Neural crest cell (in vitro differentiated cells): Measurements from ENCODE around the gene CYBA. TPM values are rescaled to one million over a fixed set of nuclear protein-coding genes. Genes with fewer than 3 reads are reported as not detected.

Experiments
- DNase-seq: peaks from one replicate; pipeline ENCODE4 v3.0.0; 2021; ENCODE audit warnings: low read depth, mixed read lengths, low spot score
- H3K27ac Mint-ChIP-seq: one replicate; pipeline ENCODE4 v1.8.0; 2021; ENCODE audit warnings: mild to moderate bottlenecking, mixed read lengths; ENCODE audit not compliant: unreplicated experiment
- H3K27me3 Mint-ChIP-seq: 2 replicates; pipeline ENCODE4 v1.8.0; 2021; ENCODE audit warnings: low read depth, mild to moderate bottlenecking, mixed read lengths
- H3K36me3 Mint-ChIP-seq: 2 replicates; pipeline ENCODE4 v1.8.0; 2021; ENCODE audit warnings: low read depth, mild to moderate bottlenecking, mixed read lengths
- H3K4me1 Mint-ChIP-seq: 2 replicates; pipeline ENCODE4 v1.8.0; 2021; ENCODE audit warnings: mixed read lengths
- H3K4me3 Mint-ChIP-seq: one replicate; pipeline ENCODE4 v1.8.0; 2021; ENCODE audit warnings: mild to moderate bottlenecking, mixed read lengths
- H3K9me3 Mint-ChIP-seq: 2 replicates; pipeline ENCODE4 v1.8.0; 2021; ENCODE audit warnings: mixed read lengths
- CTCF ChIP-seq: fragments of 200-600 bp; sonication (generic); conservative IDR thresholded peaks from 2 replicates; pipeline ENCODE4 v1.5.0; 2021; ENCODE audit warnings: antibody characterized with exemption, mild to moderate bottlenecking
- total RNA-seq: library from RNA; stranded (reverse); gene quantifications from 2 replicates; pipeline ENCODE4 v1.2.1, GENCODE V29; 2021

Gene CYBA
- total RNA-seq, 1 donor from 2014 or later, result 22.3 TPM

DNA sequence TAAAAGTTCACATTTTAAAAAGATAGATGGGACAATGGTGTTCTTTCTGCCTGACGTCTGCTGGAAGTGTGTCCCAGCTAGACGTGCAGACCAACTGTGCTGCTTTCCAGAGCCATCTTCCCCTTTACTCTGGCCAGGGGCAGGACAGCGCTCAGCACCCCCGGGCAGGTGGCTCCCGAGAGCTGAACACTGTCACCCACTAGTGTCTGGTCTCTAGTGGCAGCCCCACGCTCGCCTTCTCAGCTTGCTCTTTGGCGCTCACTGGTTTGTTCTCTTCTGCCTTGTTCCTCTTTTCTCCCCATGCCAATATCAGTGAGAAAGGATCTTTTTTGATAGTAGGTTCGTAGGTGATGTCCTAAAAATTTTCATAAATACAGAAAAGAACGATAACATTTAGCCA lies 54.9 kb downstream of the CYBA start:
- Mint-ChIP-seq H3K36me3 (peaks cover 11% of the 10 kb centered on the region), H3K9me3 (no peaks in the 10 kb centered on the region), H3K4me3 (no peak overlapping the region), H3K4me1 (peaks cover 26% of the 10 kb centered on the region), H3K27ac (no peak overlapping the region), H3K27me3 (no peaks in the 10 kb centered on the region)
- DNase-seq, result no peak
- TF ChIP-seq CTCF, result no peak

GRCh38 chr16:88595101-88595500 lies 55.8 kb downstream of the CYBA start:
- Mint-ChIP-seq H3K27me3 (no peaks in the 10 kb centered on the region), H3K36me3 (peaks cover 8% of the 10 kb centered on the region), H3K27ac (no peak overlapping the region), H3K4me3 (no peak overlapping the region), H3K4me1 (peaks cover 26% of the 10 kb centered on the region), H3K9me3 (no peaks in the 10 kb centered on the region)
- no peak for DNase-seq
- no peak for TF ChIP-seq CTCF

GRCh38 chr16:88593910-88594309 lies 56.9 kb downstream of the CYBA start:
- H3K4me1 Mint-ChIP-seq, result peaks cover 26% of the 10 kb centered on the region
- DNase-seq, result no peak
- no peaks in the 10 kb centered on the region for H3K27me3 Mint-ChIP-seq
- no peak for TF ChIP-seq CTCF
- no peak overlapping the region for H3K4me3 Mint-ChIP-seq
- no peak overlapping the region for H3K27ac Mint-ChIP-seq
- H3K36me3 Mint-ChIP-seq, result peaks cover 16% of the 10 kb centered on the region
- H3K9me3 Mint-ChIP-seq, result no peaks in the 10 kb centered on the region

DNA sequence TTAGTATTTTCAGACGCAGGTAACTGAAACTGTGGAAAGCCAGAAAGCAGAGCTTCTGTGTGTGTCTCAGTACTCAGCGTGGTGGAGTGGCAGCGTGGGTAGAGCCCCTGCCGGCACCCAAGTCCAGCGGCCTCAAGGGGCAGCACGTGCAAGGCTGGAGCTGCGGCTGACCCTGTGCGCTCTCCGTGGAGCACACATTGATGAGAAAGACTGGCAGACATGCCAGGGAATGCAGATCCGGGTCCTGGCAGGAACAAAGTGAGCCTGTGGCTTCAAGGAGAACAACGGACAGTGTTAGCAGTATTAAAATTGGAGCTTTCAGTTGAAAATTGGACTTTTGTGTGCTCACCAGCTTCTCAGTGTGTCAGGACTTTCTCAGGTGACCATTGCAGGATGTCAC lies 57.4 kb downstream of the CYBA start:
- Mint-ChIP-seq H3K9me3 (no peaks in the 10 kb centered on the region), H3K36me3 (peaks cover 16% of the 10 kb centered on the region), H3K27me3 (no peaks in the 10 kb centered on the region), H3K4me3 (no peak overlapping the region), H3K4me1 (peaks cover 26% of the 10 kb centered on the region), H3K27ac (peak overlapping the region; percentile 81)
- TF ChIP-seq CTCF, result no peak
- no peak for DNase-seq

Other genes starting within 250 kb of the CYBA start
- gene ZFPM1, start 197.8 kb downstream of the CYBA start, total RNA-seq, result 11.1 and 11.2 TPM in 2 replicates
- 88.5 and 90.4 TPM in 2 replicates for gene ZC3H18, start 80.7 kb downstream of the CYBA start, total RNA-seq
- 0.23 TPM in 1 of 2 replicates, not detected in the other for gene IL17C, start 12.5 kb downstream of the CYBA start, total RNA-seq
- gene MVD, start 12.0 kb upstream of the CYBA start, total RNA-seq, result 171 and 196 TPM in 2 replicates
- gene SNAI3, start 35.5 kb upstream of the CYBA start, total RNA-seq, result not detected in 2 replicates
- 30.7 and 31.3 TPM in 2 replicates for gene RNF166, start 55.4 kb upstream of the CYBA start, total RNA-seq
- 27.4 and 32.1 TPM in 2 replicates for gene CTU2, start 55.5 kb upstream of the CYBA start, total RNA-seq
- gene PIEZO1, start 134.2 kb upstream of the CYBA start, total RNA-seq, result 17.8 and 20.7 TPM in 2 replicates
- 79.6 and 79.9 TPM in 2 replicates for gene CDT1, start 152.7 kb upstream of the CYBA start, total RNA-seq
- 114 and 116 TPM in 2 replicates for gene APRT, start 160.9 kb upstream of the CYBA start, total RNA-seq
- 19.7 and 20.1 TPM in 2 replicates for gene GALNS, start 205.9 kb upstream of the CYBA start, total RNA-seq
- gene TRAPPC2L, start 206.1 kb upstream of the CYBA start, total RNA-seq, result 89.8 and 95.1 TPM in 2 replicates
- gene PABPN1L, start 215.6 kb upstream of the CYBA start, total RNA-seq, result not detected in 2 replicates